Prostate gland (tissue), 2 donors: ENCODE results near the gene KRT33B.

ENCODE experiments used
- POLR2AphosphoS5 ChIP-seq: sonication (generic); formaldehyde crosslinking; IDR thresholded peaks from one replicate; pipeline ENCODE4 v1.6.1; 2017; ENCODE audit warnings: antibody characterized with exemption
- TF ChIP-seq, protein P1 (sequence below), 4 experiments: fragments of 200-600 bp in 2 of 4; fragments of 450-650 bp in 2 of 4; sonication (generic) in 2 of 4; IDR thresholded peaks; 1 replicate in 3 of 4; 2 replicates in 1 of 4; pipeline ENCODE4 v1.5.1; 2016 to 2019; ENCODE audit warnings: antibody characterized with exemption in 4 of 4, mild to moderate bottlenecking in 2 of 4, moderate library complexity in 2 of 4

DNA sequence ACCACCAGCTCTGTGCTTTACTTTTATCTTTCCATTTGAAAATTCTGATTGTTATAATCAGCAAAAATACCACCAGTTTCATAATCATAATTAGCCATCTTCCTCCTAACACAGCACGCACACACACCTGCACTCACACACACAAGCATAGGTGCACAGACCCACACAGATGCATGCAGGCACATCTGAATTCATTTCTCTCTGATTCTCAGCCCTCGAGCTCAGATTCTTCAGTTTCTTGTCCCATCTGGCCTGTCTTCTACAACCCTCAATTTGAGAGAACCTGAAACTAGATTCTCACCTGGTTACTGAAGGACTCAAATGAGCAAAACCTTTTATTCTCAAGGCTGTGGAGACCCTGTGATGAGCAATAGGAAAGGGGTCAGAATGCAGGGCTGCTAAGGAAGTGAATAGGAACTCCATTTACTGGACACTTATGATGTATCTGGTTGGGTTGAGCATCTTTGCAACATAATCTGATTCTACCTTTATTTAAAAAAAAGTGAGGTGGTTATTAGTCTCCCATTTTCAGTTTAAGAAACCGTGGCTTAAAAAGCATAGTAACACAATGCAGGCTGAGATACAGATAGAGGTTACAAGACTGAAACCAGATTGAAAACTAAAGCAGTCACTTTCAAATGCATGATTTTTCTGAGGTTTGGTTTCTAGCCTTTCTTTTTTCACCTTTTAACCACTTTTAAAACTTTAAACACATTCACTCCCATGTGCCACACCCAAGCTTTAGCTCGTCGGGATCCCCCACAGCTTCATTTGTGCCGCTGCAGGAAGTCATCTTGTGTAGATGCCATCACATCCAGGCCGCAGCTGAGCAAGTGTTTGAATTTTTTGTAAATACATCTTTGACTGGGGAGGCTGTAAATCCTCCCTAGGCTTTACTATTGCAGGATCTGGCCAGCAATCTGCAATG, 28.4 kb downstream of the KRT33B start:
- TF ChIP-seq, protein P1, sequence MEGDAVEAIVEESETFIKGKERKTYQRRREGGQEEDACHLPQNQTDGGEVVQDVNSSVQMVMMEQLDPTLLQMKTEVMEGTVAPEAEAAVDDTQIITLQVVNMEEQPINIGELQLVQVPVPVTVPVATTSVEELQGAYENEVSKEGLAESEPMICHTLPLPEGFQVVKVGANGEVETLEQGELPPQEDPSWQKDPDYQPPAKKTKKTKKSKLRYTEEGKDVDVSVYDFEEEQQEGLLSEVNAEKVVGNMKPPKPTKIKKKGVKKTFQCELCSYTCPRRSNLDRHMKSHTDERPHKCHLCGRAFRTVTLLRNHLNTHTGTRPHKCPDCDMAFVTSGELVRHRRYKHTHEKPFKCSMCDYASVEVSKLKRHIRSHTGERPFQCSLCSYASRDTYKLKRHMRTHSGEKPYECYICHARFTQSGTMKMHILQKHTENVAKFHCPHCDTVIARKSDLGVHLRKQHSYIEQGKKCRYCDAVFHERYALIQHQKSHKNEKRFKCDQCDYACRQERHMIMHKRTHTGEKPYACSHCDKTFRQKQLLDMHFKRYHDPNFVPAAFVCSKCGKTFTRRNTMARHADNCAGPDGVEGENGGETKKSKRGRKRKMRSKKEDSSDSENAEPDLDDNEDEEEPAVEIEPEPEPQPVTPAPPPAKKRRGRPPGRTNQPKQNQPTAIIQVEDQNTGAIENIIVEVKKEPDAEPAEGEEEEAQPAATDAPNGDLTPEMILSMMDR (IDR thresholded peaks at IDR 0.05) = no peak
- no peak for TF ChIP-seq POLR2AphosphoS5
